ENCODE measurements around the gene TMCO1. TPM values are rescaled to one million over a fixed set of nuclear protein-coding genes. Genes with fewer than 3 reads are reported as not detected.
"Not testable (repeated sequence)": the region's sequence is repeated elsewhere in the genome, so short reads cannot be mapped to it uniquely, and the experiment has no call there.

Gene TMCO1
- total RNA-seq, 1 donor from 2014 or later: 60.6 TPM

DNA sequence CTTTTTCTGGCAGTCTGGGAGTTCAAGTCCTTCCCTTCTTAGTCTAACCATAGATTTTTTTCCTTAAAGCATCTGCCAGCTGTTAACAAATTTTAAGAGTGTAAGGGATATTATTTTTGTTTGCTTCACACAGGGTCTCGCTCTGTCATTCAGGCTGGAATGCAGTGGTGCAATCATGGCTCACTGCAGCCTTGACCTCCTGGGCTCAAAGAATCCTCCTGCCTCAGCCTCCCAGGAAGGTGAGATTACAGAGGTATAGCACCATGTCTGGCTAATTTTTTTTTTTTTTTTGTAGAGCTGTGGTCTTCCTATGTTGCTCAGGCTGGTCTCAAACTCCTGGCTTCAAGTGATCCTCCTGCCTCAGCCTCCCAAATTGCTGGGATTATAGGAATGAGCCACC lies 23.8 kb downstream of the TMCO1 start:
- not testable (repeated sequence) for ATAC-seq

DNA sequence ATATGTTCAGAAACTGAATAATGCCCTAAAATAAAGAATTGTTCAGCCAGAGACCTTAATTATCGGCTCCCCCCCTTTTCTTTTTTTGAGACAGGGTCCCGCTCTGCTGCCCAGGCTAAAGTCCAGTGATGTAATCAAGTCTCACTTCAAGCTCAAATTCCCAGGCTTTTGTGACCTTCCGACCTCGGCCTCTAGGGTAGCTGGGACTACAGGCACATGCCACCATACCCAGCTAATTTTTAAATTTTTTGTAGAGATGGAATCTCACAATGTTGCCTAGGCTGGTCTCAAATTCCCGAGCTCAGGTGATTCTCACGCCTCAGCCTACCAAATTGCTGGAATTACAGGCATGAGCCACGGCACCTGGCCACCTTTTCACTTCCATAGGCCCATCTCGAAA lies 26.5 kb downstream of the TMCO1 start:
- ATAC-seq: no peak

DNA sequence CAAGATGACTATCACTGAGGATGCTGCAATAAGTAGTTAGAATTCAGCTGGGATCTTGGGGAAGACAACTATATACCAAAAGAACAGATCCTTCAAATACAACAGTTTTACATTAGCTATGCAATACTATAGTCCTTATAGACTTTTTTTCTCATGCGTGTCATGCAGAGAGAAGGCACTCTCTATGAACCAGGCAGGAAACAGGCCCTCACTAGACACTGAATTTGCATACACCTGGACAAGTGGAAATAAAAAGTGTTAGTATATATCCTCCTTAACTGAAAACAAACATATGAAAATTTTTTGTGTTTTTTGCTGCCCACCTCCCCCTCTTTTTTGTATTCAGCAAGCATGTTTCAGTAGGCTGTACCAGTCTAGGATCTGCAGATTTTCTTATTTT lies 29.9 kb downstream of the TMCO1 start:
- no peak for ATAC-seq

DNA sequence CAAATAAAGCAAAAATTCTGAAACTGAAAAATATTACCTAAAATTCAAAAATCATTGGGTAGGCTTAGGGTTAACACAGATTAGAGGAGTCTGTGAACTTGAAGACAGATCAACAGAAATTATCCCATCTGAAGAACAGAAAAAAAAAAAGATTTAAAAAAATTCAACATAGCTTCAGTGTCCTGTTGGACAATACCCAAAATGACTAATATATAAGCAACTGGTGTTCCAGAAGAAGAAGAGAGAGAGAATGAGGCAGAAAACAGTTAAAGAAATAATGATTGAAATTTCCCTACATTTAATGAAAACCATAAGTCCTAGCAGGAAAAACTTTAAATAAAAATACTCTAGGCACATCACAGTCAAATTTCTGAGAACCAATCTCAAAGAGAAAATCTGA lies 31.5 kb downstream of the TMCO1 start:
- ATAC-seq: no peak

DNA sequence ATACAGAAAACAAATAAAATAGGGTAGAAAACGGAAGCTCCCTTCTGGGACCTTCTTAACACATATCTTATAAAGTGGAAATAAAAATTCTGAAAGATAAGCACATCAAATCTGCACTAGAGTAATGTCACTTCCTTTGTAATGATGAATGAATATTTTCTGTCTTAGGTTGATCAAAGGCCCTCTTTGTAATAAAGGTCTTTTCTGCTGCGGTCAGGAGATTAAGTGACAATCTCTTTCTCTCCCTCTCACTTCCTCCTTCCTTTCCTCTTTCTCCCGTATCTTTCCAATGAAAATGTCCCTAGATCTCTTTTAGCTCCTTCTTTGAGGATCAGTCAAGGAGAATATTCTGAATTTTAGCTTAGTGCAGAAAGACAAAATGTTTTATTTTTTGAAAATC lies 33.8 kb downstream of the TMCO1 start:
- ATAC-seq: no peak

DNA sequence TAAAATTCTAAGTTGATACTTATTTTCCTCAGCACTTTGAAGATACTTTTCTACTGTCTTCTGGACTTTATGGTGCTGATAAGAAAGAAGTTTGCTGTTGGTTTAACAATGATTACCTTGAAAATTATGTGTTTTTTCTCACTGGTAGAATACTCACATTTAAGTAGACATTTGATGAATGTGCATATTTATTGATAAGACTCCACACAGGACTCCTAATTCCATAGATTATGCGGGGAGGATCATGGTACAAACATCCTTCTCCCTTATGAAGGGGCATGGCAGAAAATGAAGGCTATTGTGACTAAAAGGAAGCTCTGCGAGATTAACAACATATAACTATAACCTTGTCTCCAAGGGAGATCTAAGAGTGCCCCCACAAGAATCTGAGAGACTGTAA lies 41.8 kb downstream of the TMCO1 start:
- no peak for ATAC-seq

DNA sequence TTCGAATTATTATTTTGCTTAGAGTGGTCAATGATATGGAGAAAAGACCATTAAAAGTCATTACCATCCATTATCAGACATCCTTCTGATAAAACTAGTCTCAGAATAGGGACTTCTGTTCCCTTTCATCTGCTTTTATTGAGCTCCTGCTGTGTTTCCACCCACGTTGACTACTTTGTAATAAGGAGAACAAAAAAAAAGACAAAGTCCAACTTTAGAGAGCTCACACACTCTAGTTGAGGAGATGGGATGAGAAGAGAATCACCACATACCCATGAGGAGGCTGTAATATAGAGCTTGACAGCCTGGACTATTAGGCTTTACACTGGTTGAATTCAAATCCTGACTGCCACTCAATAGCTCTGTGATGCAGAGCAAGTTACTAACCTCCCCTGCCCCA lies 42.5 kb downstream of the TMCO1 start:
- no peak for ATAC-seq

DNA sequence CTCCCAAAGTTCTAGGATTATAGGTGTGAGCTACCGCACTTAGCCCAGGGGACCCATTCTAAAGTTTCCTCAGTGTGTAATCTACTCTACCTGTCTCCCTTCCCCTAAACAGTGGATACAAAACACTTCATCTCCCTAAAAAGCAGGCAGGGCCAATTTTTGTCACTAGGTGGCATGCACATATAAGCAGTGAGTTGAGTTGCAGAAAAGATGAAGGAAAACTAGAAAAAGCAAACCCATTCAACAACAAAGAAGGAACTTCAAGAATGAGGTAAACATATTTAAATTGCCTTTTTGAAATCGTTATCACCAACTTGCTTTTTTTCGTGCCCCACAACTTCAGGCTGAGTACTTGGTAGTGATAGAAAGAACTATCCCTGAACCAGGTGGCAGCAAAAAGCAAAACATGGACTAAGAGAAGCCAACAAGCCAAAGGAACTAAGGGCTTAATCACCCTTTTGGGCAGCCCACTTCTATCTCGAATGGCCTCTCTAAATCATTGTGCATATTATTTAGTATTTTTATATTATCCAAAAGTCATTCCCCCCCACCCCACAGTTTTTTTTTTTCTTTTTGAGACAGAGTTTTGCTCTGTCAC lies 50.7 kb downstream of the TMCO1 start:
- ATAC-seq: peak; percentile 48

DNA sequence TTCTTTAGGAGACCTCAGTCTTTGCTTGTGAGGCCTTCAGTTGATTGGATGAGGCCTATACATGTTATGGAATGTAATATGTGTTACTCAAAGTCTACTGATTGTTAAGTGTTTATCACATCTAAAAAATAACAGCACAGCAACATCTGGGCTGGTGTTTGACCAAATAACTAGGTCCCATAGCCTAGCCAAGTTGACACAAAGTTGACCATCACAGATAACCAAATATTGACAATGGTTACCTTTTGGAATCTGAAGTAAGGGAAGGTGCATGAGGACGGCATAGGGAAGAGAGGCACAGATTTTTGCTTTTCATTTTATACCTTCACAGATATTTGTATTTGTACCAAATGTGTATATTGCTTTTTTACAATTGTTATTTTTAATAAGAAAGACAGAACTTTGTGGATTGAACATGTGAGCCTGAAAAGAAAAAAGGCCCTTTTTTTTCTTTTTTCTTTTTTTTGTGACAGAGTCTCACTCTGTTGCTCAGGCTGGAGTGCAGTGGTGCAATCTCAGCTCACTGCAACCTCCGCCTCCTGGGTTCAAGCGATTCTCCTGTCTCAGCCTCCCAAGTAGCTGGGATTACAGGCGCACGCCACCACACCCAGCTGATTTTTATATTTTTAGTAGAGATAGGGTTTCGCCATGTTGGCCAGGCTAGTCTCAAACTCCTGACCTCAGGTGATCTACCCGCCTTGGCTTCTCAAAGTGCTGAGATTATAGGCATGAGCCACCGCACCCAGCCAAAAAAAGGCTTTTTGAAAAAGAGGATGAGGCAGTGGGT lies 52.2 kb downstream of the TMCO1 start:
- not testable (repeated sequence) for ATAC-seq

DNA sequence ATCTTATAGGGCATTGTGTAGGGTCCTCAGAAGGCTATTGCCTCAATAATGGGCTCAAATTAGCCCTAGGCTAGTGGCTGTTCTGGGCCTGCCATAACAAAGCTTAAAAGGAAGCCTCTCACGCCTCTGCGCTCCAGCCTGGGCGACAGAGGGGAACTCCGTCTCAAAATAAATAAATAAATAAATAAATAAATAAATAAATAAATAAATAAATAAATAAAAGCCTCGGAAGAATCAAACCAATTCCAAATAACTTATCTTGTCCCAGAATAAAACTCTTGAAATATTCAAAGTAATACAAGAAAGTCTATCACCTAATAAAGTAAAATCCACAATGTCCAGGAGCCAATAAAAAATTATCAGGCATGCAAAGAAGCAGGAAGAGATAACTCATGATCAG lies 55.9 kb downstream of the TMCO1 start:
- no peak for ATAC-seq

DNA sequence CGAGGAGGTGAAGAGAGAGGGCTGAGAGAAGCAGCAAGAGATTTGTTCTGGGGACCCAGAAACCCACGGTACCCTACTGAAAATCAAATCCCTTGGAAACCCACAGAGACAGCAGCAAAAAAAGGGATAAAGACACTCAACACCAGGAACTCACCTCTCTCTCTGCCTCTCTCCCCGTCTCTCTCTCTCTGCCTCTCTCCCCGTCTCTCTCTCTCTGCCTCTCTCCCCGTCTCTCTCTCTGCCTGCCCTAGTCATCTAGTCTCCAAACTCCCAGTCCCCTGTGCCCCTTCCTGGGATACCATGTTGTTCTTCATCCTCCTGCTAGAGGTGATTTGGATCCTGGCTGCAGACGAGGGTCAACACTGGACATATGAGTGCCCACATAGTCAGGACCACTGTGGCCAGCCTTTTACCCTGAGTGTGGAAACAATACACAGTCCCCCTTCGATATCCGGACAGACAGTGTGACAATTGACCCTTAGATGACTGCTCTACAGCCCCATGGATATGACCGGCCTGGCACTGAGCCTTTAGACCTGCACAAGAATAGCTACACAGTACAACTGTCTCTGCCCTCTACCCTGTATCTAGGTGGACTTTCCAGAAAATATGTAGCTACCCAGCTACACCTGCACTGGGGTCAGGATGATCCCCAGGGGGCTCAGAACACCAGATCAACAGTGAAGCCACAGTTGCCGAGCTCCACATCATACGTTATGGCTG lies 60.5 kb downstream of the TMCO1 start:
- no peak for ATAC-seq

DNA sequence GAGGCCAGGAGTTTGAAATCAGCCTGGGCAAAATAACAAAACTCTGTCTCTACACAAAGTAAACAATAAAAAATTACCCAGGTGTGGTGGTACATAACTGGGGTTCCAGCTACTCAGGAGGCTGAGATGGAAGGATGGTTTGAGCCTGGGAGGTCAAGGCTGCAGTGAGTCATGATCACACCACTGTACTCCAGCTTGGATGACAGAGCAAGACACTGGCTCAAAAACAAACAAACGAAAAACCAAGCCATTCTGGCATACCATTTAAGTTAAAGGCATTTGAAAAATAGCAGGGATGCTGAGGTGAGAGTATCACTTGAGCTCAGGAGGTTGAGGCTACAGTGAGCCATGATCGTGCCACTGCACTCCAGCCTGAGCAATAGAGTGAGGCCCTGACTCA lies 65.0 kb downstream of the TMCO1 start:
- ATAC-seq: no peak

DNA sequence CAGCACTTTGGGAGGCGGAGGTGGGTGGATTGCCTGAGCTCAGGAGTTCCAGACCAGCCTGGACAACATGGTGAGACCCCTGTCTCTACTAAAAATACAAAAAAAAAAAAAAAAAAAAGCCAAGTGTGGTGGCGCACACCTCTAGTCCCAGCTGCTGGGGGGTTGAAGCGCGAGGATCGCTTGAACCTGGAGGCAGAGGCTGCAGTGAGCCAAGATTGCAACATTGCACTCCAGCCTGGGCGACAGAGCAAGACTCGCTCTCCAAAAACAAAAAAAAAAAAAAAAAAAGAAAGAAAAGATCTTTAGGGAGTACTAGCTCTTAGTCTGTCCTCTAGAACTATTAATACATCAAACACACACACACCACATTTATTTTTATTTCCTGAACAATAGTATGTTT lies 66.7 kb downstream of the TMCO1 start:
- not testable (repeated sequence) for ATAC-seq

DNA sequence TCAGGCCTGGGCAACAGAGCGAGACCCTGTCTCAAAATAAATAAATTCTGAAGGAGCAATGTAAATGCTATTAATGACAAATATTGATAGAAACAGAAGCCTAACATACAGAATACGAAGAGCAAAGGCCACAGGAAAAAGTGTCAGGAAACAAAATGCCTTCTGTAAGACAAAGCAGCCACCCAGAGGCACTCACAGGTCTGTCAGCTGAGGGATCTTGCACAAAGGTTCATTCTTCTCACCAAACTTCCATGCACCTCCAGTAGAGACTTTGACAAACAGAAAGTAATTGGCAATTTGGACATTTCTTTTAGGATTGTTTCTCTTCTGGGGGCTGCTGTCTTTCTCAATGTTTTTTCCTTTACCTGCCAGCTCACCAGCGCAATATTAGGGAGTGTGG lies 69.1 kb downstream of the TMCO1 start:
- no peak for ATAC-seq

DNA sequence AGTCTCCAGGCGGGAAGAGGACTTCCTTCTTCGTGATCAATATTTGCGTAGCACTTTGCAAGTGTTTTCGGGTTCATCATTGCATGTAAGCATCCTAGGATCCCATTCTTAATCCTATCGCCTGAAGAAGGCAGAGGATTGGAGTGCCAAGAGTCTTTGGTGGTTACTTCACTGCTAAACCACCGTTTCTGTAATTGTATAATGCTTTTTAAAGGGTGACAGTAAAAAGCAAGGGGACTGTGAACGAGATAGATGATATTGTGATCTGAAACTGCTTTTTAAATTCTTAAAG lies 70.0 kb downstream of the TMCO1 start:
- no peak for ATAC-seq

DNA sequence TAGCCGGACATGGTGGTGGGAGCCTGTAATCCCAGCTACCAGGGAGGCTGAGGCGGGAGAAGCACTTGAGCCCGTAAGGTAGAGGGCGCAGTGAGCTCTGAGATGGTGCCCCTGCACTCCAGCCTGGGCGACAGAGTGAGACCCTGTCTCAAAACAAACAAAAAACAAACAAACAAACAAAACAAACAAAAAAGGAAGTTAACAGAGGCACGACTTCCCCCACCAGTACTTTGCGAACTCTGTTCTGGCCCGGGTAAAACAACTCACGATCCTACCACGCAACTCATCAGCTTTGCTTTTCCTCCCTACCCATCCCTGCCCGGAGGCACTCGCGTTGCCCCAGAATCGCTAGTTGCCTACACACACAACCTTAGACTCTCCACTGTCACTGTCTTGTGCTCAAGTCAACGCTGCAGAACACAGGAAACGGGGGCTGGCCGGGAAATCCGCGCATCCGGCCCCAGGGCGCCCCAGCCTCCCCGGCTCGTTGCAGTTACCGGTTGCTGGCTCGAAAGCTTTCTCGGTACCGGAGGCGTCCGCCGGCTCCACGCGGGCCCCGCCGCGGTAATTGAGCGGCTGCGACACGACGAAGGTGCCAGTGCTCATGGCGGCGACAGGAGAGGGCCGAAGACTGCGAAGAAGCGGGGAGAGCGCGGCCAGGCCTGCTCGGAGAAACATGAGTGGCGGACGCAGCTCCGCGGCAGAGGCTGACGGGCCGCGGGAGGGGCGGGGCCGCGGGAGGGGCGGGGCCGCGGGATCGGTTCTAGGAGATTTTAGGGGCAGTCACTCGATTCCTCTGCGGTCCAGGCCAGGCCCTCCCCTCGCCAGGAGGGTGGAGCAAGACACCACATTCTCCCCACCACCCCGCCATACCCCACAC lies 70.5 kb downstream of the TMCO1 start, which contains the start of gene ALDH9A1:
Gene ALDH9A1 (minus strand): TSS at position 682 of the 880 bp plus-strand sequence. CDS start 4 bp downstream, at position 678.
- peak; percentile 77 for ATAC-seq

DNA sequence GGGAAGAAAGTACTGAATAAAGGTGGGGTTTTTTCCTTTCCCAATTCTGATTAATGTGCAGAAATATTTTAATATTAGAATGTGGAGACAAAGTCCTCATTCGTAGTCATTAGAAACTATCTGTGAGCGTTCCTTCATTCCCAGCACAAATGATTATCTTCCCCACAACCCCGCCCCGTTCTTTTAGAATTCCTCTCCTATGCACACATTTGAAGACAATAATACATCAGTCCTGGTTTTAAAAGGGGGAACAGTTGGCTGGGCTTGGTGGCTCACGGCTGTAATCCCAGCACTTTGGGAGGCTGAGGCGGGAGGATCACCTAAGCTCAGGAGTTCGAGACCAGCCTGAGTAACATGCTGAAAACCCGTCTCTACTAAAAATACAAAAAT lies 71.2 kb downstream of the TMCO1 start:
- ATAC-seq: no peak

DNA sequence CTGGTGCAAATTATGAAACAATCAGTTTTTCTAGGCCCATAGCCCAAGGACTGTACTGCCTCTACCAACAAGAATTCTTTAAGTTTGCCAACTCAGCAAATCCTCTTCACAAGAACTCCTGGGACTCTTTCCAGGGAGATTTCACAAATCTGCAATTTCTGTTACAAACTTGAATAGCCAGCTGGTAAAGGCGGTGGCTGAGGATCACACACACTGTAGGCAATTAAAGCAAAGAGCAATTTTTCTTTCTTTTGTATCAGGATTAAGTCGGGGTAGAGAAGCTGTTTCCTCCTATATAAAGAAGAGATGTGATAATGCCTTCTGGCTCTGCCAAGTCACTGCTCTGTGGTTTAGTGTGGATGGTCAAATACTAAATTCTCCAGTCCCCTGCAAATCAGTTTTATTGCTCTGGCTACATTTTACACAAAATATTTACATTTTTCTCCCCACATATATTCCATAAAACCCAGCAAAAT lies 72.0 kb downstream of the TMCO1 start:
- peak; percentile 87 for ATAC-seq

DNA sequence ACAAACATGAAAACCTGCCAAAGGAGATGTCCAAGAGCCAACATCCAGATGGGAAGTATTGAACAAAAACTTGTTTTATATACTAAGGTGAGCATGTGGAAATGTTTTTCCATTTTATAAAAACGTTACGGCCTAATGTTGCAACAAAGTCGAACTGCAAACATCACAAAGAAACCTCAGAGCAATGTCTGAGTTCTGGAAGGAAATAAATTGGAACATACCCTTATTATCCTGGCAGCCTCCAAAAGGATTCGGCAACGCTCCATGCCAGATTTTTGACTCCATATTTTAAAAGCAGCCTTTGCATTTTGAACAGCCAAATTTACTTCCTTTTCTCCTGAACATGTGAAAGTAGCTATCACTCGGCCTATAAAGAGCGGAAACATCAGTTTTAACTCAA lies 73.6 kb downstream of the TMCO1 start:
- no peak for ATAC-seq

DNA sequence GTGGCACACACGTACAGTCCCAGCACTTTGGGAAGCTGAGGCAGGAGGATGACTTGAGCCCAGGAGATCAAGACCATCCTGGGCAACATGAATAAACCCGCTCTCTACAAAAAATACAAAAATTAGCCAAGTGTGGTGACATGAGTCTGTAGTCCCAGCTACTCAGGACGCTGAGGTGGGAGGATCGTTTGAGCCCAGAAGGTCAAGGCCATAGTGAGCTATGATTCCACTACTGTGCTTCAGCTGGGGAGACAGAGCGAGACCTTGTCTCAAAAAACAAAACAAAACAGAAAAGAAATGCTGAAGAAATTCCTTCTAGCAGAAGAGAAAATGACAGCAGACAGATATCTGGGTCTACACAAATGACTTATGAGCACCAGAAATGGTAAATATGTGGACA lies 80.6 kb downstream of the TMCO1 start:
- no peak for ATAC-seq

DNA sequence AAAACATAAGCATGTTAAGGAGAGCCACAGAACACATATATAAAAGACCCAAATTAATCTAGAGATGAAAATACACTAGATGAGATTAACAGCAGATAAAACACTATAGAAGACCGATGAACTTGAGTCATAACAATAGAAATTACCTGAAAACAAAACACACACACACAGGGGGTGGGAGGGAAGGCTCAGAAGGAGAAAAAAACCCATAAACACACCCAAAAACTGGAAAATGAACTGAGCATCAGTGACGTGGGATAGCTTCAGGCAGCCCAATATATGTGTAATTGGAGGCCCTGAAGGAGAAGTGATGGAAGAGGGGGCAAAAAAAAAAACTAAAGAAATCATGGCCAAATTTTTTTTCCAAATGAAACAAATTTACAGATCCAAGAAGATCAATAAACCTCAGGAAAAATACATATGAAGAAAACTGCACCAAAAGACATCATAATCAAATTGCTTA lies 81.7 kb downstream of the TMCO1 start:
- ATAC-seq: no peak

DNA sequence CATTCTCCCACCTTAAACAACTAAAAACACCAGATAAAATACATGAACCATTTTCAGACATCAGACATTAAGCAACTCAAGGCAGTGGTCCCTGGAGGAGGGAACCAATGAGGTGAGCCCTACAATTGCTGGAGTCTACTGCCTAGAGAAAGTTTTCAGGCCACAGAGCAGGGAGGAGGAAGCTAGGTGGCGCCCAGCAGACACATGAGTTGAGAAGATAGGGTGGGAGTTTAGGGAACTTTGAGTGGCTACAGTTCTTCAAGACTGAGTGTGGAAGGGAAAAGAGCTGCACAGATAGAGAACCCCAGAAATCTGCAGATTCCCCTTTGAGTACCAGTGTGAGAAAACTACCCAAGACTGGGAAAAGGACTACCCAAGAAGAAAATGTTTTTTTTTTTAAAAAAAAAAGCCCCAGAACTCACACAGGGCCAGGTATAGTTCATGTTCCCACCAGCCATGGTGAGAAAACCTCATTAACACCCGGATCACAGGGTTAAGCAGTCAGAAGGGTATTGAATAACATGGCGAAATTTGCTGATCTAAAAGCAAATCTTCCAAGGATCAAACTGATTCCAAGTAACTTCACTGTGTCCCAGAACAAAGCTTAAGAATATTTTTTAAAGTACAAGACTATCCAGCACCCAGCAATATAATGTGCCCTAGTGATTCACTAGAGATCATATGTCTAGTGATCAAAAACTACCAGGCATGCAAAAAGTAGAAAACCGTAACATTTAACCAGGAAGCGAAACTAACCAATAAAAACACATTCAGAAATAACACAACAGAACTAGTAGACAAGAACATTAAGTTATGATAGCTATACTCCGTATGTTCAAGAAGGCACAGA lies 82.3 kb downstream of the TMCO1 start:
- no peak for ATAC-seq
